K562 (cell line): ENCODE data around the gene KRAS. TPM values are rescaled to one million over a fixed set of nuclear protein-coding genes. Genes with fewer than 3 reads are reported as not detected.

Experiments
- ATAC-seq: fragments of 200-7000 bp; cut with Tn5 transposase; 3 replicates; pipeline ENCODE4 v1.9.1; 2020; ENCODE audit warnings: moderate library complexity
- BruUV-seq: library from RNA; stranded (reverse); fragments of 400-500 nt; replicated peaks from 2 replicates; lab custom pipeline; 2021; lab: Mats Ljungman, UMichigan
- CTCF ChIA-PET: fragments of 300-600 bp; formaldehyde crosslinking; extraction: SDS; loops from one replicate; lab custom pipeline; 2021; ENCODE audit warnings: low intra/inter-chr PET ratio; lab: Yijun Ruan, JAX
- POLR2A ChIA-PET: fragments of 300-600, 350-650 bp; sonication (Branson Sonifier 250); formaldehyde crosslinking; extraction: SDS; loops from one replicate; lab custom pipeline; 2021; ENCODE audit warnings: antibody characterized with exemption, inconsistent platforms; lab: Yijun Ruan, JAX
- DNase-seq, 4 experiments: peaks; one replicate each; pipeline versions ENCODE4 v3.0.0 to v3.0.0-alpha.2; 2011 to 2018; ENCODE audit warnings: low spot score in 3 of 4, mixed read lengths in 3 of 4; ENCODE audit errors: extremely low read depth in 1 of 4
- FAIRE-seq: peaks from 2 replicates; lab custom pipeline; 2011; peaks lifted over from hg19 to GRCh38; lab: Jason Lieb, UNC
- H2AFZ ChIP-seq: 2 replicates; pipeline ENCODE4 v1.6.0; 2011; ENCODE audit warnings: low read depth, low read length, control low read depth, inconsistent platforms
- H3K27ac ChIP-seq: fragments of 200-600 bp; 3 replicates; pipeline ENCODE4 v1.8.0; 2011; ENCODE audit warnings: low read depth, mild to moderate bottlenecking, control low read depth, inconsistent platforms, low read length, moderate library complexity, mixed read lengths; ENCODE audit errors: extremely low read depth
- H3K27me3 ChIP-seq, 2 experiments: fragments of 300-600 bp in 1 of 2; 2 replicates in 1 of 2; 3 replicates in 1 of 2; pipeline versions ENCODE4 v1.6.0 to v1.8.0; 2011; ENCODE audit warnings: inconsistent platforms in 2 of 2, low read length in 2 of 2, mild to moderate bottlenecking in 1 of 2, mixed read lengths in 1 of 2, moderate library complexity in 1 of 2; ENCODE audit not compliant: control insufficient read depth in 2 of 2, insufficient read depth in 2 of 2
- H3K36me3 ChIP-seq: fragments of 300-600 bp; 3 replicates; pipeline ENCODE4 v1.8.0; 2011; ENCODE audit warnings: mild to moderate bottlenecking, low read length, inconsistent platforms; ENCODE audit not compliant: control insufficient read depth, insufficient read depth
- H3K4me1 ChIP-seq, 2 experiments: fragments of 200-600 bp in 1 of 2; replicated peaks in 1 of 2; 2 replicates in 1 of 2; 3 replicates in 1 of 2; pipeline versions ENCODE4 v1.5.1 to v1.8.0; 2011; ENCODE audit warnings: inconsistent platforms in 2 of 2, low read length in 2 of 2, mild to moderate bottlenecking in 1 of 2, mixed read lengths in 1 of 2, moderate library complexity in 1 of 2; ENCODE audit not compliant: control insufficient read depth in 2 of 2, insufficient read depth in 2 of 2
- H3K4me2 ChIP-seq: 2 replicates; pipeline ENCODE4 v1.6.1; 2011; ENCODE audit warnings: low read length, control low read depth, inconsistent platforms, mixed read lengths; ENCODE audit not compliant: insufficient read depth
- H3K4me3 ChIP-seq: fragments of 200-600 bp; sonication (generic), shearing (Covaris generic); 2 replicates; pipeline ENCODE4 v1.5.1; 2016; ENCODE audit warnings: control low read depth, inconsistent platforms
- H3K79me2 ChIP-seq: fragments of 200-600 bp; 3 replicates; pipeline ENCODE4 v1.8.0; 2011; ENCODE audit warnings: low read length, inconsistent platforms; ENCODE audit not compliant: control insufficient read depth, insufficient read depth
- H3K9ac ChIP-seq, 2 experiments: 2 replicates each; pipeline versions ENCODE4 v1.6.0 to v1.6.1; 2011; ENCODE audit warnings: low read depth in 2 of 2, low read length in 2 of 2, control low read depth in 1 of 2, inconsistent platforms in 1 of 2, mild to moderate bottlenecking in 1 of 2, mixed read lengths in 1 of 2; ENCODE audit not compliant: insufficient read depth in 1 of 2
- H3K9me1 ChIP-seq: one replicate; pipeline ENCODE4 v1.6.0; 2011; ENCODE audit warnings: inconsistent platforms, mild to moderate bottlenecking, low read length, moderate library complexity; ENCODE audit not compliant: control insufficient read depth, insufficient read depth
- H3K9me3 ChIP-seq: replicated peaks from 2 replicates; pipeline ENCODE4 v1.5.1; 2011; ENCODE audit warnings: low read depth, low read length, inconsistent platforms; ENCODE audit not compliant: control insufficient read depth, insufficient read depth
- H4K20me1 ChIP-seq: replicated peaks from 2 replicates; pipeline ENCODE4 v1.6.1; 2011; ENCODE audit warnings: low read length, inconsistent platforms, mixed read lengths; ENCODE audit not compliant: control insufficient read depth, insufficient read depth
- CBFB ChIP-seq: sonication (generic); formaldehyde crosslinking; IDR thresholded peaks from 2 replicates; pipeline ENCODE4 v1.4.0; 2020; ENCODE audit warnings: mild to moderate bottlenecking, missing genetic modification reagents
- SPI1 ChIP-seq: IDR thresholded peaks from 2 replicates; pipeline ENCODE4 v1.6.1; 2011; ENCODE audit warnings: low read depth, low read length, control low read depth, borderline replicate concordance
- ZNF717 ChIP-seq: fragments of 250-450 bp; sonication (Bioruptor Pico); IDR thresholded peaks from 2 replicates; pipeline ENCODE4 v1.5.0; 2021
- WGBS: fragments of 100-300 bp; shearing (Covaris generic); methylation state at CpG from one replicate; pipeline ENCODE4 v1.1.6; 2016; ENCODE audit warnings: low coverage, mixed read lengths; ENCODE audit not compliant: insufficient coverage; ENCODE audit errors: missing lambda C conversion rate; 5-methylcytosine and 5-hydroxymethylcytosine counted together
- in situ Hi-C: fragments of 300-500 bp; cut with MboI; formaldehyde crosslinking; loops from 4 replicates; pipeline ENCODE4 v1.15.0; 2018; ENCODE audit warnings: inconsistent platforms, mixed read lengths
- intact Hi-C: fragments of 100-400 bp; cut with micrococcal nuclease; formaldehyde crosslinking; loops from 2 replicates; pipeline ENCODE4 v1.14.2; 2022
- polyA plus RNA-seq, 8 experiments: library from polyadenylated mRNA; depleted of rRNA in 4 of 8; stranded (reverse) in 5 of 8; unstranded in 3 of 8; fragments of >200 nt; fragmentation: Nextera tagmentation in 2 of 8; fragmentation: Illumina TruSeq in 1 of 8; extraction: Ambion mirVana in 2 of 8; extraction: Trizol in 1 of 8; gene quantifications; 2 replicates each; pipeline versions ENCODE4 v1.2.1 to v1.2.3, GENCODE V29; 2011 to 2014; ENCODE audit warnings: inconsistent platforms in 1 of 8, missing spikeins in 1 of 8
- total RNA-seq, 7 experiments: library from RNA; depleted of rRNA in 6 of 7; stranded (reverse); fragments of >200 nt in 6 of 7; fragmentation: Illumina TruSeq in 2 of 7; extraction: Trizol in 2 of 7; gene quantifications; 2 replicates each; pipeline versions ENCODE4 v1.2.1 to v1.2.3, GENCODE V29; 2011 to 2021; ENCODE audit warnings: low replicate concordance in 1 of 7
- TF ChIP-seq, protein P1 (sequence below), 2 experiments: IDR thresholded peaks in 1 of 2; conservative IDR thresholded peaks in 1 of 2; 2 replicates each; pipeline ENCODE4 v1.6.1; 2016; ENCODE audit warnings: low read depth in 2 of 2, mild to moderate bottlenecking in 1 of 2, missing compliant biosample characterization in 1 of 2, missing genetic modification characterization in 1 of 2, moderate library complexity in 1 of 2

The KRAS gene
- total and polyA plus RNA-seq, 9 of the 15 experiments (the other 6 are each of a cell fraction or from before 2014, with no cell fraction given), result 7.2 to 21.2 (median 12.7) TPM

- TF ChIP-seq, protein P1, sequence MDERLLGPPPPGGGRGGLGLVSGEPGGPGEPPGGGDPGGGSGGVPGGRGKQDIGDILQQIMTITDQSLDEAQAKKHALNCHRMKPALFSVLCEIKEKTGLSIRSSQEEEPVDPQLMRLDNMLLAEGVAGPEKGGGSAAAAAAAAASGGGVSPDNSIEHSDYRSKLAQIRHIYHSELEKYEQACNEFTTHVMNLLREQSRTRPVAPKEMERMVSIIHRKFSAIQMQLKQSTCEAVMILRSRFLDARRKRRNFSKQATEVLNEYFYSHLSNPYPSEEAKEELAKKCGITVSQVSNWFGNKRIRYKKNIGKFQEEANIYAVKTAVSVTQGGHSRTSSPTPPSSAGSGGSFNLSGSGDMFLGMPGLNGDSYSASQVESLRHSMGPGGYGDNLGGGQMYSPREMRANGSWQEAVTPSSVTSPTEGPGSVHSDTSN (CRISPR knock-in tag; IDR thresholded peaks at IDR 0.05; ENCODE audit: low read depth), result peak; percentile 12; the same call in 1 of the 2 replicates
- TF ChIP-seq, protein P1 (tag; conservative IDR thresholded peaks at IDR 0.05; ENCODE audit: low read depth), result peak; percentile 93
Measured at GRCh38 chr12:25254271-25254880, 3.6 kb upstream of the KRAS start (continued).

- BruUV-seq, result no TSS peak
- H3K27ac ChIP-seq, result no peak overlapping the region
- no peak for DNase-seq
- no peak for FAIRE-seq
- TF ChIP-seq ZNF717 (CRISPR knock-in tag), result no peak
- no peak for TF ChIP-seq CBFB (CRISPR knock-in tag)
- TF ChIP-seq SPI1, result 0 out of 2 replicates have a peak, but pooled peaks have one; percentile 26
- H2AFZ ChIP-seq, result no peak overlapping the region
- no peaks in the 10 kb centered on the region; a peak in 1 of 5 replicates for H3K27me3 ChIP-seq
- H3K9me1 ChIP-seq, result no peaks in the 10 kb centered on the region
- H3K79me2 ChIP-seq, result peaks cover 19% of the 10 kb centered on the region
- WGBS, result 42% methylated on average over 4 of the region's 5 CpGs
- ChIA-PET POLR2A (no interaction called here), CTCF (no interaction called here)
- intact Hi-C loops (no loop called here), in situ Hi-C loops (no loop called here)
- no peaks in the 10 kb centered on the region for H3K9me3 ChIP-seq
- H4K20me1 ChIP-seq, result no peaks in the 10 kb centered on the region
- no peak for ATAC-seq
- H3K36me3 ChIP-seq, result peaks cover under 1% of the 10 kb centered on the region; the same call in 1 of the 3 replicates
- H3K9ac ChIP-seq, result no peak overlapping the region
- H3K4me3 ChIP-seq, result no peak overlapping the region
- H3K4me1 ChIP-seq, result peaks cover 3 to 4% of the 10 kb centered on the region in 2 experiments; a peak in 3 of 5 replicates
- no peak overlapping the region for H3K4me2 ChIP-seq
Measured at GRCh38 chr12:25253371-25254068, 2.8 kb upstream of the KRAS start.
